NCI-H2196 treated with DMSO at 0.1 percent for 48 hours (cell line): Measurements from ENCODE around the gene METTL16.
"Not testable (repeated sequence)": the region's sequence is repeated elsewhere in the genome, so short reads cannot be mapped to it uniquely, and the experiment has no call there.

Experiments
- DNase-seq: peaks from one replicate; lab custom pipeline; 2025; ENCODE audit not compliant: unreplicated experiment; lab: John Stamatoyannopoulos, UW

METTL16 gene

GRCh38 chr17:2511462-2512369, at the start of gene METTL16:
METTL16 (minus strand) TSS chr17:2511888; CDS start chr17:2502331, 9,557 bp downstream.
- peak; percentile 88 for DNase-seq

GRCh38 chr17:2560658-2561057, 49.0 kb upstream of the METTL16 start:
- no peak for DNase-seq

GRCh38 chr17:2551928-2552327, 40.2 kb upstream of the METTL16 start:
- no peak for DNase-seq

- DNase-seq = no peak
These were observed 39.8 kb upstream of the METTL16 start for GRCh38 chr17:2551493-2551892.

- DNase-seq = no peak
These were observed 37.9 kb upstream of the METTL16 start for GRCh38 chr17:2549392-2550211.

GRCh38 chr17:2548026-2548425, 36.3 kb upstream of the METTL16 start:
- not testable (repeated sequence) for DNase-seq

- DNase-seq = no peak
These were observed 35.5 kb upstream of the METTL16 start for GRCh38 chr17:2547176-2547575.

GRCh38 chr17:2545393-2545792, 33.7 kb upstream of the METTL16 start:
- no peak for DNase-seq

- no peak for DNase-seq
These were observed 30.8 kb upstream of the METTL16 start for GRCh38 chr17:2542456-2542855.

GRCh38 chr17:2542056-2542455, 30.4 kb upstream of the METTL16 start:
- DNase-seq = no peak

- not testable (repeated sequence) for DNase-seq
These were observed 25.9 kb upstream of the METTL16 start for GRCh38 chr17:2537579-2537978.

- no peak for DNase-seq
These were observed 20.5 kb upstream of the METTL16 start for GRCh38 chr17:2532146-2532720.

GRCh38 chr17:2531243-2531954, 19.7 kb upstream of the METTL16 start:
- DNase-seq = not testable (repeated sequence)

GRCh38 chr17:2521775-2522410, 10.2 kb upstream of the METTL16 start:
- DNase-seq = not testable (repeated sequence)

GRCh38 chr17:2521257-2521656, 9.6 kb upstream of the METTL16 start:
- DNase-seq = no peak

GRCh38 chr17:2517539-2517938, 5.9 kb upstream of the METTL16 start:
- DNase-seq = no peak

GRCh38 chr17:2511138-2511461, 588 bp downstream of the METTL16 start:
- no peak for DNase-seq

GRCh38 chr17:2510559-2510958, 1.1 kb downstream of the METTL16 start:
- DNase-seq = no peak

- DNase-seq = no peak
These were observed 3.7 kb downstream of the METTL16 start for GRCh38 chr17:2508035-2508434.

GRCh38 chr17:2507015-2507414, 4.7 kb downstream of the METTL16 start:
- not testable (repeated sequence) for DNase-seq

- DNase-seq = no peak
These were observed 8.1 kb downstream of the METTL16 start for GRCh38 chr17:2503627-2504026.
